NCI-H446 (cell line): ENCODE data around the gene FAT1.
"Not testable (repeated sequence)": the region's sequence is repeated elsewhere in the genome, so short reads cannot be mapped to it uniquely, and the experiment has no call there.

Experiments used
- DNase-seq, 2 experiments: peaks; one replicate each; lab custom pipeline; 2025; lab: John Stamatoyannopoulos, UW

The FAT1 gene

GRCh38 chr4:186699881-186700397 lies 23.7 kb downstream of the FAT1 start:
- DNase-seq = no peak

DNA sequence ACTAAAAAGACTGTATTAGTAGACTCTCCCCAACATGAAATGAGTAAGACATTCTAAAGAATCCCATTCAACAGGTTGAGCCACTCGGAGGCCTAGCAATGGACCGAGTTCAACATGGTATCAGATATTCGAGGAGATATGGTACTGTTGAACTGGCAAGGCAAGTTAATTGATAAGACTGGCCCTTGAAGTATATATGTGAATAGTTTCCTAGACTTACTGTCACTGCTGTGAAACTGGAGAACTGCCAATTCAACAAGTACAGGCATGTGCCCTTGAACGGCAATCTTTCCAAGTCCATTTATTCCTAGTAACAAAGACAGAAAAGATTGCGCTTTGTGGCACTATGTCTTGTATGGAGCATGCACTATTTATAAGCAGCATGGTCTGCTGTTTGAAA lies 24.4 kb downstream of the FAT1 start:
- no peak for DNase-seq

- DNase-seq = no peak
Observed at GRCh38 chr4:186698525-186698924, 25.1 kb downstream of the FAT1 start.

- DNase-seq = no peak
Observed at GRCh38 chr4:186698028-186698427, 25.6 kb downstream of the FAT1 start.

- no peak for DNase-seq
Observed at GRCh38 chr4:186695392-186695791, 28.3 kb downstream of the FAT1 start.

GRCh38 chr4:186693894-186694293 lies 29.8 kb downstream of the FAT1 start:
- no peak for DNase-seq

DNA sequence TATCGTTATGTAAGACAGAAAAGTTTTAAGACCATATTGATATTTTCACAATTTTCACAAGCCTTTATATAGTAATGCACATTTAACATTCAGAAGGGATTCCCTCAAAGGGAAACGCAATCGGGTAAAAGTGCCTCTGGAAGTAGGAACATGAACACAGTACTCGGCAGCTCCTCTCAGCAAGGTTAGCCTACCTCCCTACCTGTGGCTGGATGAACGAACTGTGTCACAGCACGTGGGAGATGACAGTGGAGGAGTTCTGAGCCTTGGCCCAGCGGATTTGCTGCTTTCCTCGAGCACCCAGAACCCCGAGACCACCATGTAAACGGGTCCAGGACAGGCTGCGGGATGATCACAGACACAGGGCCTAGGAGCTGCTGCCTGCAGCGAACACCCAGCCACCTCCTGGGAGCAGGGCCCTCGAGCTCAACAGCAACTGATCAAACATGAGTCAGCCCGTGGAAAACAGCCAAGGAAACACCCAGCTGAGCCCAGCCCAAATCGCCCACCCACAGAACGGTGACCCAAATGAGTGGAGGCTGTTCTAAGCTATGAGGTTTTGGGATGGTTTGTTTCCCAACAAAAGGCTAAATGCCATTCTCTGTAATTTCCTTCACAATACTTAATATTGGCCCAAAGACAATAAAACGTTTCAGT lies 30.4 kb downstream of the FAT1 start:
- DNase-seq = no peak

- no peak for DNase-seq
Observed at GRCh38 chr4:186691396-186691795, 32.3 kb downstream of the FAT1 start.

- DNase-seq = no peak
Observed at GRCh38 chr4:186689476-186689875, 34.2 kb downstream of the FAT1 start.

DNA sequence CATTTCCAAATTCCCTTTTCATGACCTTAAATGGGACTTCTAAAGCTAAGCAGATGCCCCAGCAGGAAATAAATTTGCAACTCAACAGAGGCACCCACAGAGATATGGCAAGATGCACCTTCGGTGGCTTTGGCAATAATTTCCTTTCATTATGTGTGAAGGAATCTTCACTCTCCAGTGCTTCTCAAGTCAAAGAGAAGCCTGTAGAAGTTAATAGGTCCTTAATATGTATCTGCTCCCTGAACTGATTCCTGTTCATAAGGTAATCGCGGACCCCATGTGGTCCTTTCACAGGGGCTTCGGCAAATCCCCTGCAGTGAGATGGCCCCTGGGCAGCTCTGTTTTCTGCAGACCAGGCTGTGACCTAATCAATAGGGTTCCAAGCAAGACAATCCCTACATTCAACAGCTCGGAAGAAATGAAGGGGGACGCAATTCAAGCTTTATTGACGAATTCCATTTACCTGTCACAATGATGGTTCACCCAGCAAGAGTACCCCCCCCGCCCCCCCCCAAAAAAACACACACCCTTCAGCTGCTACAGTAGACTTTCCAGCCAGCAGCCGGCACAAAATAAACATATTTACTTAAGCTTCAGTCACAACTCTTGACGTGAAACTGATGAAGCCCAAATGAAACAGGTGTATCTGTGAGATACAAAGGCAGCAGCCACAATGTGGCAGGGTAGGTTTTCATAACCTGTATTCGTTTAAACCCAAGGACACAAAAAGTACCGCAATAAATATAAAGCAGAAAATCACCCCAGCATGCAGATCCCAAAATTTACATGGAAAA lies 35.3 kb downstream of the FAT1 start:
- DNase-seq = no peak

DNA sequence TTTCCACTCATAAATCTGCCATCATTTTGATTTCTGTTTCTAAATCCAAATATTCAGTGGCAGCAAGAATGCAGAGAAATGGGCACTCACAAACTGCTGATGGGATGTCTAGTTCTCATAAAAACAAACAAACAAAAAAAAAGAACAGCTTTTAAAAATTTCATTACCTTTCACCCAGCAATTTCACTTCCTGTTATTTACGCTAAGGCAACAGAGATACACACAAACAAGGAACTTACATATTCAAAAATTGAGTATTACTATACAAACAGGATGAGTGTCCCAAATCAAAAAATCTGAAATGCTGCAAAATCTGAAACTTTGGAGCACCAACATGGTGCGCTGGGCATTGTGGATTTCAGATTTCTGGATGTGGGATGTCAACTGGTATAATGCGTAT lies 36.4 kb downstream of the FAT1 start:
- no peak for DNase-seq

DNA sequence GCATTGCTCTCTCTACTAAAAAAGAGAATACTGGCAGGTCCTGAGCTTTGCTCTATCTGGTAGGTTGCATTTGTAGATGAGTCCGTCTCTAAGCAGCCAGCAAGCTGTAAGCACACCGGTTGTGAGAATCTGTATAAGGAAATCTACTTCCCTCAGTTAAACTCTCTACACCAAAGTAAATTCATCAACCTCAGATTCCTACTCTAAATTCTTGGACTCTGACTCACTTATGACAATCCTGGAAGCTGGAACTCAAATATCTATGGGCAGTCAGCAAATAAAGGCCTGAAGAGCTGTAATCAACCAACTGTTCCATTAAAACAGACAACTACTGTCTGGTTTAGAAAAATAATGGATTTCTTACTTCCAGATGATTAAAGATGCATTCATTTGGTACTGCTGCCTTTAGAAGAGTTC lies 37.9 kb downstream of the FAT1 start:
- DNase-seq = no peak

GRCh38 chr4:186684889-186685309 lies 38.8 kb downstream of the FAT1 start:
- no peak for DNase-seq

DNA sequence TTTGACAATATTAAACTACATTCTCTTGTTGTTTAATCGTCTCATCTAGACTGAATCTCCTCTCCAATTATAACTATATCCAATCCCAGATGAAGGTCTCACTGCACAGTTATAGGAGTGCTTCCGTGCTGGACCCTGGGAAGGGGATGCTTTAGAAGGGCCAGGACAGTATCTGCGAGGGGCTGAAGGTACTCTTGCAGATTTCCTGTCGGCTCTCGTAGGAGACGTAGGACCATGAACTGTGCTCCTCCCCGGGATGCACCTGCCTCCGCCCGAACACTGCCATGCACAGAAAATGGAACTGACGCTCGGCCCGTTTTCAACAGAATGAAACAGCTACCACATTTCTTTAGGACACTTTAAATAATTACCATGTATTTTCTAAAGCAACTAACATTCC lies 39.4 kb downstream of the FAT1 start:
- no peak for DNase-seq

GRCh38 chr4:186680641-186681040 lies 43.0 kb downstream of the FAT1 start:
- no peak for DNase-seq

GRCh38 chr4:186676531-186677161 lies 47.0 kb downstream of the FAT1 start:
- no peak for DNase-seq

DNA sequence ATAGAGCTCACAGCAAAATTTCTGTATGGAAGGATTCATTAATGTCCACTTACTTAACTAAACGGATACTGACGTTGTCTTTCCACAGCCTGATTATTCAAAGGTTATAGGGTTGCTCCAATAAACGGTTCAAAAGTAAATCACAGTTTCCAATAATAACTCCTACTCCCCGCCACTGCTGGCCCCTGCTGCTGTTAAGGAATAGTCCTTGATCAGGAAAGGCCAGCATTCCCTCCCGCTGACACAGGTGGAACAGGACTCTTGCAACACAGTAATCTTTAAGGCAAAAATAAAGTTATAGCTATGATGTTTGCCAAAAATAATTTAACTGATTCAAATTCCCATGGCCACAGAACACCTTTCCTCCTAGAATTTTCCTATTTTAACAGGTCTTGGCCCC lies 53.9 kb downstream of the FAT1 start:
- DNase-seq = no peak

DNA sequence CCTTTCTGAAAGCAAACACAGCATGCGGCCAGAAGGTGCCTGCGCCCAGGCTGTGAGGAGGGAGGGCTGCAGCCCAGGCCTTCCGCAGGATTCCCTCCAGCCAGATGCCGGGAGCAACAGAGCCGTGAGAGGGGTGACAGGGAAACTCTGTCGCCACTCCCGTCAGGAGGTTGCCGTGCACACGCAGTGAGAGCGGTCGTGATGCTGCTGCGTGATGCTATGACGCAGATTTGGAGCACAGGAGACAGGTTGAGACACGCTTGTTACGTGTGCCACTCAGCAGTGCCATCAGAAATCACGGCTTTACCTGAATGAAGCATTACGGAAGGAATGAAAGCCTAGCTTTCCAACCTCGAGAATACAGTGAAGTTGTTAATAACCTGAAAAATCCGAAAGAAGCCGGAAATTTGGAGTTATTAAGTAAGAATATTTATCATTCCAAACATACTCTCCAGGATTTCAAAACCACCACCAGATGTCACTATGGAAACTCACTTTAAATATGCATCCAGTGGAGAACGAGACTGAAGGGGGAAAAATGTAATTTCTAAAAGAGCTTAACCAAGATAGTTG lies 54.4 kb downstream of the FAT1 start:
- no peak for DNase-seq

DNA sequence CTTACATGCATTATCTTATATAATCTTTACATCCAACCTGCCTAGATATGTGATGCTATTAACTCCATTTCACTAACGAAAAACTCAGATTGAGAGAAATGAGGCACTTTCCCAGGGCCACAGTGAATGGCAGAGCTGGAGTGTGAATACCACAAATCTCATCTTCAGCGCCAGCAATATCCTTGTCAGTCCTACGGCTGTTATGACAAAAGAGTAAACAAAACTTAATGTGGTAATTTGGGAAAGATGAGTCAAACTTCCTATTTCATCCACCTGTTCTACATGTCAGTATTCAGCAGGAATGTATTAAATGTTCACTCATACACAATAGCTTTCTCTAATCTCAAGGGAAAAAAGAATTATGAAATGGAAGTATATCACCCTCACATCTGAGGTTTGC lies 56.9 kb downstream of the FAT1 start:
- DNase-seq = no peak

DNA sequence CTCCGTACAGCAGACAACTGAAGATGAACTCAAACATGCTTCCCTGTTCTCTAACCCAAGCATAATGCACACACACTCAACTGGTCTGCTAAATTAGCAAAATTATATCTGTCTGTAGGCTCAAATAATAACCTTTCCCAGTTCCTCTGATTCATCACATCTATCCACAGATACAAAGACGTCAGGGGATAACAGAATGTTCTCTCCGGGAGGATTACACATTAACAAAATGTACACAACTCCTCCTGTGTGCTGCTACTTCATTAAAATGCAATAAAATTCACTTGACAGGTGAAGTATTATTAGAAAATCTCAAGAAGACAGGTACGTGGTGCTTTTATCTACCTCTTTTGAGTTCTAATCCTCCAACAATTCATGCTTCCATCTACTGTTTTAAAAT lies 57.4 kb downstream of the FAT1 start:
- no peak for DNase-seq

- no peak for DNase-seq
Observed at GRCh38 chr4:186660403-186660802, 63.3 kb downstream of the FAT1 start.

DNA sequence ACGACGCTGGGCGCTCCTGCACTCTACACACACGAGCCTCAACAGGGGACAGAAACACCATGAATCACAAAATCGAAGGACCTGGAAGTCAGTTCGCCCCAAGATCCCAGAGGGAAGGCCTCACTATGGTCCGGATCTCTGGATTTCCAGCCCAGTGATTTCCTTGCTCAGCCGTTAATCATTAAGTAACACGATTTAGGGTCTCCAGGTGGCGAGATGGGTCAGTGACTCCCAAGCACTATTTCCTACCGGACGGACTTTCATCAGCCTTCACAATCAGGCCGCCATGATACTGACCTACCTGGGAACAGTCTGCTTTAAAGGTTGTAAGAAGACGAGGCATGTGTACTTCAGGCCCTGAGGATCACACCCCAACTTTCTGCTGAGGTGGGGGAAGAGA lies 63.7 kb downstream of the FAT1 start:
- DNase-seq = no peak

- not testable (repeated sequence) for DNase-seq
Observed at GRCh38 chr4:186659456-186659855, 64.2 kb downstream of the FAT1 start.
